GM12878 (cell line): ENCODE measurements around the gene ZNF628. TPM values are rescaled to one million over a fixed set of nuclear protein-coding genes. Genes with fewer than 3 reads are reported as not detected.

Experiments
- ATAC-seq: fragments of 200-7000 bp; cut with Tn5 transposase; 3 replicates; pipeline ENCODE4 v1.9.1; 2020; ENCODE audit warnings: mild to moderate bottlenecking, moderate library complexity
- BruUV-seq: library from RNA; stranded (reverse); fragments of 400-500 nt; replicated peaks from 2 replicates; lab custom pipeline; 2021; lab: Mats Ljungman, UMichigan
- CTCF ChIA-PET: fragments of 300-600 bp; sonication (Branson Sonifier 250); formaldehyde crosslinking; extraction: SDS; loops from one replicate; lab custom pipeline; 2021; ENCODE audit warnings: inconsistent platforms; lab: Yijun Ruan, JAX
- POLR2A ChIA-PET: fragments of 350-600 bp; formaldehyde crosslinking; extraction: SDS; loops from one replicate; lab custom pipeline; 2021; ENCODE audit warnings: inconsistent platforms; lab: Charles Lee
- RAD21 ChIA-PET: fragments of 300-600 bp; sonication (Branson Sonifier 250); formaldehyde crosslinking; loops from one replicate; lab custom pipeline; 2023; ENCODE audit warnings: antibody characterized with exemption; ENCODE audit not compliant: unreplicated experiment; lab: Charles Lee
- SMC1A ChIA-PET: fragments of 300-600 bp; sonication (Branson Sonifier 250); formaldehyde crosslinking; loops from one replicate; lab custom pipeline; 2023; ENCODE audit not compliant: unreplicated experiment, uncharacterized antibody; lab: Charles Lee
- DNase-seq: peaks from one replicate; pipeline ENCODE4 v3.0.0-alpha.2; 2011; ENCODE audit warnings: low read depth, low spot score
- FAIRE-seq: peaks from 3 replicates; lab custom pipeline; 2011; peaks lifted over from hg19 to GRCh38; lab: Jason Lieb, UNC
- H2AFZ ChIP-seq: 2 replicates; pipeline ENCODE4 v1.6.0; 2011; ENCODE audit warnings: low read depth, low read length, control low read depth; ENCODE audit not compliant: control insufficient read depth
- H3K27ac ChIP-seq: 2 replicates; pipeline ENCODE4 v1.5.1; 2011; ENCODE audit warnings: control low read depth; ENCODE audit not compliant: control insufficient read depth, insufficient read depth
- H3K27me3 ChIP-seq, 2 experiments: replicated peaks in 1 of 2; 2 replicates each; pipeline versions ENCODE4 v1.6.0 to v1.6.1; 2011; ENCODE audit warnings: low read length in 1 of 2; ENCODE audit not compliant: control insufficient read depth in 2 of 2, insufficient read depth in 2 of 2
- H3K36me3 ChIP-seq, 2 experiments: 2 replicates each; pipeline ENCODE4 v1.5.1; 2011; ENCODE audit warnings: low read length in 1 of 2; ENCODE audit not compliant: control insufficient read depth in 2 of 2, insufficient read depth in 2 of 2
- H3K4me1 ChIP-seq: 2 replicates; pipeline ENCODE4 v1.6.1; 2011; ENCODE audit warnings: mild to moderate bottlenecking, low read length, moderate library complexity, mixed read lengths; ENCODE audit not compliant: control insufficient read depth, insufficient read depth
- H3K4me2 ChIP-seq: 2 replicates; pipeline ENCODE4 v1.6.0; 2011; ENCODE audit warnings: control low read depth; ENCODE audit not compliant: control insufficient read depth, insufficient read depth
- H3K4me3 ChIP-seq: fragments of 200-600 bp; sonication (generic); 2 replicates; pipeline ENCODE4 v1.5.1; 2016
- H3K79me2 ChIP-seq: 2 replicates; pipeline ENCODE4 v1.6.0; 2011; ENCODE audit warnings: low read length; ENCODE audit not compliant: control insufficient read depth, insufficient read depth
- H3K9ac ChIP-seq: 2 replicates; pipeline ENCODE4 v1.8.0; 2011; ENCODE audit warnings: low read length, control low read depth, mixed read lengths; ENCODE audit not compliant: control insufficient read depth, insufficient read depth
- H3K9me3 ChIP-seq: replicated peaks from 3 replicates; pipeline ENCODE4 v1.5.1; 2011; ENCODE audit warnings: mild to moderate bottlenecking, low read length; ENCODE audit not compliant: control insufficient read depth, insufficient read depth
- H4K20me1 ChIP-seq: 2 replicates; pipeline ENCODE4 v1.6.0; 2011; ENCODE audit not compliant: control insufficient read depth, insufficient read depth
- ASH2L ChIP-seq: fragments of 300-600, 200-600 bp; sonication (generic); IDR thresholded peaks from 2 replicates; pipeline ENCODE4 v1.6.1; 2017; ENCODE audit warnings: low read depth, mild to moderate bottlenecking, borderline replicate concordance
- BACH1 ChIP-seq: fragments of 450-650 bp; IDR thresholded peaks from 2 replicates; pipeline ENCODE4 v1.6.1; 2017; ENCODE audit warnings: mild to moderate bottlenecking, borderline replicate concordance
- BHLHE40 ChIP-seq, 2 experiments: fragments of 450-650 bp in 1 of 2; IDR thresholded peaks; 2 replicates each; pipeline ENCODE4 v1.6.1; 2011 to 2017; ENCODE audit warnings: low read depth in 2 of 2, borderline replicate concordance in 1 of 2, improper control_type of control experiment in 1 of 2, low read length in 1 of 2, mild to moderate bottlenecking in 1 of 2
- BMI1 ChIP-seq: fragments of 450-650 bp; IDR thresholded peaks from 2 replicates; pipeline ENCODE4 v1.6.1; 2016; ENCODE audit warnings: mild to moderate bottlenecking, moderate library complexity, borderline replicate concordance
- KDM1A ChIP-seq: fragments of 200-600 bp; sonication (generic); IDR thresholded peaks from 2 replicates; pipeline ENCODE4 v1.6.1; 2016; ENCODE audit warnings: borderline replicate concordance
- MTA2 ChIP-seq: fragments of 450-650 bp; IDR thresholded peaks from 2 replicates; pipeline ENCODE4 v1.6.1; 2016; ENCODE audit warnings: low read depth, mild to moderate bottlenecking, moderate library complexity
- SIN3A ChIP-seq: IDR thresholded peaks from 2 replicates; pipeline ENCODE4 v1.6.1; 2012; ENCODE audit warnings: low read depth, low read length, improper control_type of control experiment
- TARDBP ChIP-seq: IDR thresholded peaks from 2 replicates; pipeline ENCODE4 v1.6.1; 2016; ENCODE audit warnings: borderline replicate concordance
- ZZZ3 ChIP-seq: IDR thresholded peaks from 2 replicates; pipeline ENCODE4 v1.6.1; 2011; ENCODE audit warnings: low read depth; ENCODE audit not compliant: control insufficient read depth, insufficient read length
- WGBS: methylation state at CpG from one replicate; pipeline ENCODE4 v1.1.6; 2016; ENCODE audit warnings: low lambda C conversion rate; ENCODE audit not compliant: insufficient replicate concordance, insufficient coverage; ENCODE audit errors: missing lambda C conversion rate; 5-methylcytosine and 5-hydroxymethylcytosine counted together
- in situ Hi-C: fragments of 300-500 bp; cut with MboI; formaldehyde crosslinking; loops from 9 replicates; pipeline ENCODE4 v1.14.3; 2018; ENCODE audit warnings: mixed read lengths
- intact Hi-C: fragments of 100-400 bp; cut with micrococcal nuclease; formaldehyde crosslinking; loops from one replicate; pipeline ENCODE4 v1.14.2; 2022; ENCODE audit not compliant: unreplicated experiment
- polyA plus RNA-seq, 11 experiments: library from polyadenylated mRNA; depleted of rRNA in 4 of 11; unstranded in 6 of 11; stranded (reverse) in 5 of 11; fragments of >200 nt; fragmentation: Nextera tagmentation in 4 of 11; fragmentation: Illumina TruSeq in 1 of 11; extraction: Ambion mirVana in 4 of 11; extraction: Trizol in 1 of 11; gene quantifications; 1 replicate in 1 of 11; 2 replicates in 10 of 11; pipeline versions ENCODE4 v1.2.1 to v1.2.3, GENCODE V29; 2011 to 2016; ENCODE audit warnings: inconsistent platforms in 2 of 11, missing spikeins in 2 of 11, low read depth in 1 of 11
- total RNA-seq, 4 experiments: library from RNA; depleted of rRNA in 3 of 4; stranded (reverse); fragments of >200 nt in 3 of 4; fragmentation: Illumina TruSeq in 1 of 4; extraction: Trizol in 1 of 4; gene quantifications; 2 replicates each; pipeline versions ENCODE4 v1.2.1 to v1.2.3, GENCODE V29; 2013 to 2021
- TF ChIP-seq, protein P1 (sequence below): fragments of 450-650 bp; formaldehyde crosslinking; IDR thresholded peaks from 2 replicates; pipeline ENCODE4 v1.5.0; 2022; ENCODE audit warnings: mild to moderate bottlenecking, missing genetic modification characterization
- TF ChIP-seq, protein P2 (sequence below): IDR thresholded peaks from 2 replicates; pipeline ENCODE4 v1.6.1; 2012; ENCODE audit warnings: low read depth, low read length, improper control_type of control experiment

The ZNF628 gene
- total and polyA plus RNA-seq, 10 of the 15 experiments (the other 5 are each of a cell fraction or from before 2014, with no cell fraction given) = 0.04 to 11.3 (median 1.6) TPM; not detected in 1

GRCh38 chr19:55491546-55492360 lies 15.3 kb downstream of the ZNF628 start:
- POLR2A ChIA-PET = no interaction called here
- Histone ChIP-seq H3K79me2 (no peaks in the 10 kb centered on the region), H3K9ac (no peak overlapping the region), H3K4me3 (no peak overlapping the region), H3K36me3 (no peaks in the 10 kb centered on the region), H4K20me1 (no peaks in the 10 kb centered on the region), H2AFZ (no peak overlapping the region), H3K9me3 (no peaks in the 10 kb centered on the region), H3K27ac (no peak overlapping the region), H3K4me1 (no peaks in the 10 kb centered on the region; the same call in 1 of the 2 replicates), H3K4me2 (no peak overlapping the region), H3K27me3 (no peaks in the 10 kb centered on the region; a peak in 1 of 4 replicates)
- SMC1A ChIA-PET = no interaction called here
- intact Hi-C loops (no loop called here), in situ Hi-C loops (no loop called here)
- RAD21 ChIA-PET = no interaction called here
- TF ChIP-seq, protein P1, sequence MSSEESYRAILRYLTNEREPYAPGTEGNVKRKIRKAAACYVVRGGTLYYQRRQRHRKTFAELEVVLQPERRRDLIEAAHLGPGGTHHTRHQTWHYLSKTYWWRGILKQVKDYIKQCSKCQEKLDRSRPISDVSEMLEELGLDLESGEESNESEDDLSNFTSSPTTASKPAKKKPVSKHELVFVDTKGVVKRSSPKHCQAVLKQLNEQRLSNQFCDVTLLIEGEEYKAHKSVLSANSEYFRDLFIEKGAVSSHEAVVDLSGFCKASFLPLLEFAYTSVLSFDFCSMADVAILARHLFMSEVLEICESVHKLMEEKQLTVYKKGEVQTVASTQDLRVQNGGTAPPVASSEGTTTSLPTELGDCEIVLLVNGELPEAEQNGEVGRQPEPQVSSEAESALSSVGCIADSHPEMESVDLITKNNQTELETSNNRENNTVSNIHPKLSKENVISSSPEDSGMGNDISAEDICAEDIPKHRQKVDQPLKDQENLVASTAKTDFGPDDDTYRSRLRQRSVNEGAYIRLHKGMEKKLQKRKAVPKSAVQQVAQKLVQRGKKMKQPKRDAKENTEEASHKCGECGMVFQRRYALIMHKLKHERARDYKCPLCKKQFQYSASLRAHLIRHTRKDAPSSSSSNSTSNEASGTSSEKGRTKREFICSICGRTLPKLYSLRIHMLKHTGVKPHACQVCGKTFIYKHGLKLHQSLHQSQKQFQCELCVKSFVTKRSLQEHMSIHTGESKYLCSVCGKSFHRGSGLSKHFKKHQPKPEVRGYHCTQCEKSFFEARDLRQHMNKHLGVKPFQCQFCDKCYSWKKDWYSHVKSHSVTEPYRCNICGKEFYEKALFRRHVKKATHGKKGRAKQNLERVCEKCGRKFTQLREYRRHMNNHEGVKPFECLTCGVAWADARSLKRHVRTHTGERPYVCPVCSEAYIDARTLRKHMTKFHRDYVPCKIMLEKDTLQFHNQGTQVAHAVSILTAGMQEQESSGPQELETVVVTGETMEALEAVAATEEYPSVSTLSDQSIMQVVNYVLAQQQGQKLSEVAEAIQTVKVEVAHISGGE (CRISPR knock-in tag) = no peak
- TF ChIP-seq SIN3A = no peak
- no peak for TF ChIP-seq KDM1A
- TF ChIP-seq BHLHE40 (IDR thresholded peaks at IDR 0.05; ENCODE audit: borderline replicate concordance in 1 of 2, low read depth in 2 of 2, low read length in 1 of 2) = no peak
- TF ChIP-seq BACH1 = no peak
- no peak for TF ChIP-seq BMI1
- no peak for TF ChIP-seq ASH2L
- TF ChIP-seq, protein P2, sequence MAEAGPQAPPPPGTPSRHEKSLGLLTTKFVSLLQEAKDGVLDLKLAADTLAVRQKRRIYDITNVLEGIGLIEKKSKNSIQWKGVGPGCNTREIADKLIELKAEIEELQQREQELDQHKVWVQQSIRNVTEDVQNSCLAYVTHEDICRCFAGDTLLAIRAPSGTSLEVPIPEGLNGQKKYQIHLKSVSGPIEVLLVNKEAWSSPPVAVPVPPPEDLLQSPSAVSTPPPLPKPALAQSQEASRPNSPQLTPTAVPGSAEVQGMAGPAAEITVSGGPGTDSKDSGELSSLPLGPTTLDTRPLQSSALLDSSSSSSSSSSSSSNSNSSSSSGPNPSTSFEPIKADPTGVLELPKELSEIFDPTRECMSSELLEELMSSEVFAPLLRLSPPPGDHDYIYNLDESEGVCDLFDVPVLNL = no peak
- no peak for TF ChIP-seq MTA2
- TF ChIP-seq ZZZ3 = no peak
- no peak for TF ChIP-seq TARDBP
- ATAC-seq (no peak), DNase-seq (no peak), FAIRE-seq (no peak)
- BruUV-seq = no TSS peak
- 47% methylated on average over 23 of the region's 24 CpGs for WGBS
- CTCF ChIA-PET = interaction anchor here (2.5 kb wide), 1 partner anchor 12 kb away, joined by 9 read pairs; no protein-coding TSS in a partner anchor
